SKM-1 treated with dmso at 0.1 percent for 144 hours (cell line): Measurements from ENCODE around the gene NAIF1.
"Not testable (repeated sequence)": the region's sequence is repeated elsewhere in the genome, so short reads cannot be mapped to it uniquely, and the experiment has no call there.

Experiments
- DNase-seq: peaks from one replicate; lab custom pipeline; 2025; ENCODE audit not compliant: unreplicated experiment; lab: John Stamatoyannopoulos, UW

The NAIF1 gene

GRCh38 chr9:128066713-128067644 lies at the start of gene NAIF1:
Gene NAIF1 (minus strand): TSS chr9:128067320. CDS start chr9:128067101, 219 bp downstream.
- DNase-seq: peak; percentile 99

- no peak for DNase-seq
These were observed 49.3 kb upstream of the NAIF1 start for GRCh38 chr9:128116104-128117083.

GRCh38 chr9:128115187-128116103 lies 48.3 kb upstream of the NAIF1 start:
- no peak for DNase-seq

- DNase-seq: no peak
These were observed 47.4 kb upstream of the NAIF1 start for GRCh38 chr9:128114326-128115186.

- DNase-seq: no peak
These were observed 46.6 kb upstream of the NAIF1 start for GRCh38 chr9:128113526-128114325.

- not testable (repeated sequence) for DNase-seq
These were observed 44.6 kb upstream of the NAIF1 start for GRCh38 chr9:128111726-128112125.

GRCh38 chr9:128109050-128109709 lies 42.1 kb upstream of the NAIF1 start:
- no peak for DNase-seq

- no peak for DNase-seq
These were observed 41.3 kb upstream of the NAIF1 start for GRCh38 chr9:128108269-128109049.

- no peak for DNase-seq
These were observed 40.5 kb upstream of the NAIF1 start for GRCh38 chr9:128107468-128108268.

GRCh38 chr9:128106940-128107467 lies 39.9 kb upstream of the NAIF1 start:
- DNase-seq: no peak

- DNase-seq: no peak
These were observed 39.2 kb upstream of the NAIF1 start for GRCh38 chr9:128106181-128106939.

GRCh38 chr9:128105538-128106175 lies 38.5 kb upstream of the NAIF1 start:
- DNase-seq: no peak

- no peak for DNase-seq
These were observed 37.1 kb upstream of the NAIF1 start for GRCh38 chr9:128104171-128104618.

GRCh38 chr9:128103589-128103962 lies 36.5 kb upstream of the NAIF1 start:
- DNase-seq: no peak
